Body of pancreas (tissue), 4 donors: ENCODE measurements around the gene SUPT3H.

Experiments
- POLR2A ChIP-seq, 3 donors: fragments of 450-650 bp; IDR thresholded peaks; one replicate each; pipeline ENCODE4 v1.6.1; 2016; ENCODE audit warnings: antibody characterized with exemption in 3 of 3, mild to moderate bottlenecking in 2 of 3
- TF ChIP-seq, protein P1 (sequence below), 7 experiments: fragments of 450-650 bp in 4 of 7; fragments of 200-600 bp in 3 of 7; sonication (generic) in 3 of 7; IDR thresholded peaks; one replicate each; pipeline ENCODE4 v1.5.1; 2016 to 2019; ENCODE audit warnings: antibody characterized with exemption in 7 of 7

GRCh38 chr6:45350186-45350710 is 27.5 kb downstream of the SUPT3H start:
- TF ChIP-seq POLR2A (IDR thresholded peaks at IDR 0.05) = no peak
- TF ChIP-seq, protein P1, sequence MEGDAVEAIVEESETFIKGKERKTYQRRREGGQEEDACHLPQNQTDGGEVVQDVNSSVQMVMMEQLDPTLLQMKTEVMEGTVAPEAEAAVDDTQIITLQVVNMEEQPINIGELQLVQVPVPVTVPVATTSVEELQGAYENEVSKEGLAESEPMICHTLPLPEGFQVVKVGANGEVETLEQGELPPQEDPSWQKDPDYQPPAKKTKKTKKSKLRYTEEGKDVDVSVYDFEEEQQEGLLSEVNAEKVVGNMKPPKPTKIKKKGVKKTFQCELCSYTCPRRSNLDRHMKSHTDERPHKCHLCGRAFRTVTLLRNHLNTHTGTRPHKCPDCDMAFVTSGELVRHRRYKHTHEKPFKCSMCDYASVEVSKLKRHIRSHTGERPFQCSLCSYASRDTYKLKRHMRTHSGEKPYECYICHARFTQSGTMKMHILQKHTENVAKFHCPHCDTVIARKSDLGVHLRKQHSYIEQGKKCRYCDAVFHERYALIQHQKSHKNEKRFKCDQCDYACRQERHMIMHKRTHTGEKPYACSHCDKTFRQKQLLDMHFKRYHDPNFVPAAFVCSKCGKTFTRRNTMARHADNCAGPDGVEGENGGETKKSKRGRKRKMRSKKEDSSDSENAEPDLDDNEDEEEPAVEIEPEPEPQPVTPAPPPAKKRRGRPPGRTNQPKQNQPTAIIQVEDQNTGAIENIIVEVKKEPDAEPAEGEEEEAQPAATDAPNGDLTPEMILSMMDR (IDR thresholded peaks at IDR 0.05) = no peak
